ENCODE measurements around the gene CDH6.

DNA sequence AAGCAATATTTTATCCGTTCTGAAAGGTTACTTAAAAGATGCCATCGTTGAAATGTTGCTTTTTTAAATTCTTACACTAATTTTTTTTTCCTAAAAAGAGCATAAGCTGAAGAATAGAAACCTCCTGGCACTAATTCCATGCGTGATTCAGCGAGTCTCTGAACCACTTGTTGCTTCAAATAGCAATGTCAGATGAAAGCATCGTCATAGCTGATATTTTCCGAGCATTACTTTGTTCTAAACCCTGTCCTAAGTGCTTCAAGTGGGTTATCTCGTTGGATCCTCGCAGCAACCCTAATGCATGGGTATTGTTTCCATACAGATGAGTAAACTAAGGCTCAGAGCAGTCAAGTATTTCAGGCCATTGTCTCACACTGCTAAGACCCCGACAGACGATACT, 79.7 kb downstream of the CDH6 start:
- TF ChIP-seq, protein P1, sequence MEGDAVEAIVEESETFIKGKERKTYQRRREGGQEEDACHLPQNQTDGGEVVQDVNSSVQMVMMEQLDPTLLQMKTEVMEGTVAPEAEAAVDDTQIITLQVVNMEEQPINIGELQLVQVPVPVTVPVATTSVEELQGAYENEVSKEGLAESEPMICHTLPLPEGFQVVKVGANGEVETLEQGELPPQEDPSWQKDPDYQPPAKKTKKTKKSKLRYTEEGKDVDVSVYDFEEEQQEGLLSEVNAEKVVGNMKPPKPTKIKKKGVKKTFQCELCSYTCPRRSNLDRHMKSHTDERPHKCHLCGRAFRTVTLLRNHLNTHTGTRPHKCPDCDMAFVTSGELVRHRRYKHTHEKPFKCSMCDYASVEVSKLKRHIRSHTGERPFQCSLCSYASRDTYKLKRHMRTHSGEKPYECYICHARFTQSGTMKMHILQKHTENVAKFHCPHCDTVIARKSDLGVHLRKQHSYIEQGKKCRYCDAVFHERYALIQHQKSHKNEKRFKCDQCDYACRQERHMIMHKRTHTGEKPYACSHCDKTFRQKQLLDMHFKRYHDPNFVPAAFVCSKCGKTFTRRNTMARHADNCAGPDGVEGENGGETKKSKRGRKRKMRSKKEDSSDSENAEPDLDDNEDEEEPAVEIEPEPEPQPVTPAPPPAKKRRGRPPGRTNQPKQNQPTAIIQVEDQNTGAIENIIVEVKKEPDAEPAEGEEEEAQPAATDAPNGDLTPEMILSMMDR (IDR thresholded peaks at IDR 0.05): no peak
- TF ChIP-seq EZH2phosphoT487 (IDR thresholded peaks at IDR 0.05): no peak
- no peak for TF ChIP-seq EZH2 (IDR thresholded peaks at IDR 0.05)
